HG03159 (cell line): ENCODE measurements around the gene MDM2.

Experiments used
- ATAC-seq: cut with Tn5 transposase; IDR thresholded peaks from one replicate; pipeline ENCODE4 v1.9.1; 2021; ENCODE audit warnings: mild to moderate bottlenecking, moderate library complexity; ENCODE audit not compliant: unreplicated experiment

MDM2 gene

GRCh38 chr12:68807576-68808387 lies at the start of gene MDM2:
Gene MDM2 (plus strand): TSS chr12:68808177. CDS start chr12:68808478, 301 bp downstream.
- ATAC-seq = peak; percentile 75

DNA sequence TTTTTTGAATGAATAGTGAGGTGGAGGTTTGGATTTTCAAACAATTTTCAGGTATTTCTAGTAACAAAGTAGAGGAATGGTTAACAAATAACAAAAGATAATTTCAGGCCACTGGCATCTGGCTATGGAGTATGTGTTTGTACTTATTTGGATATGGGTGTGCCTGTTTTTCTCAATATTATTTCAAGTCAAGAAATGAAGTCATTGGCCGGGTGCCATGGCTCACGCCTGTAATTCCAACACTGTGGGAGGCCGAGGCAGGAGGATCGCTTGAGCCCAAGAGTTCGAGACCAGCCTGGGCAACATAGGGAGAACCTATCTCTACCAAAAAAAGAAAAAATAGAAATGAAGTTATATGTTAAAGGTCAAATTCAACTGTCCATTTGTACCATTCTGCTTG lies 48.1 kb upstream of the MDM2 start:
- no peak for ATAC-seq

DNA sequence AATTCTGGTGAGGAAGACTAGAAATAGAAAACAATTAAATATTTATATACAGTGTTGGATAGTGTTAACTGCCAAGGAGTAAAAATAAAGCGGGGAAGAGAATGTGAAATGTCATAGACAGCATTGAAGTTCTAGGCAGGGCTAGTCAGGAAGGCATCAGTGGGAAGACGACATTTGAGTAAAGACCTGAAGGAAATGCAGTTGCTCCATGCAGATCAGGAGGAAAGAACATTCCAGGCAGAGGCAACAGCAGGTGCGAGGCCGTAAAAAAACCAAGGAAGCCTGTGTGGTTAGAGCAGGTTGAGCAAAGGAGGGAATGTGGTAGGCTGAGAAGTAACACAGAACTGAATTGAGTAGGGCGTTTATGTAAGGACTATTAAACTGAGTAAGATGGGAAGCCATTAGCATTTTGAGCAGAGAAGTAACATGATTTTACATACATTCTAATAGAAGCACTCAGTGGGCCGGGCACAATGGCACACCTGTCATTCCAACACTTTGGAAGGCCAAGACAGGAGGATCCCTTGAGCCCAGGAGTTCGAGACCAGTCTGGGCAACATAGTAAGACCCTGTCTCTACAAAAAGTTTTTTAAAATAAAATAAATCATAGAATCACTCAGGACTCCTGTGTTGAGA lies 47.1 kb upstream of the MDM2 start:
- no peak for ATAC-seq

DNA sequence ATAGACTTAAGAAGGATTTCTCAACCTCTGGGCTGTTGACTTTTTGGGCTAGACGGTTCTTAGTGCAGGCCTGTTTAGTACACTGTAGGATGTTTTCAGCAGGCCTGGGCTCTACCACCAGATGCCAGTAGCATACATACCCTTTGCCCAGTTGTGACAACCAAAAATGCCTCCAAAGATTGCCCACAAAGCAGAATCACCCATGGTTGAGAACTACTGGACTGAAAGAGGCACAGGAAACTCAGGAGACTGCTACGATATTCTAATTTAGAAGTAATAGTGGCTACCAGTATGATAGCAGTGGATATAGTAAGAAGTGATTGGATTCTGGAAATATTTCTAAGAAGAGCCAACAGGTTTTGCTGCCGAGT lies 46.5 kb upstream of the MDM2 start:
- ATAC-seq = no peak

DNA sequence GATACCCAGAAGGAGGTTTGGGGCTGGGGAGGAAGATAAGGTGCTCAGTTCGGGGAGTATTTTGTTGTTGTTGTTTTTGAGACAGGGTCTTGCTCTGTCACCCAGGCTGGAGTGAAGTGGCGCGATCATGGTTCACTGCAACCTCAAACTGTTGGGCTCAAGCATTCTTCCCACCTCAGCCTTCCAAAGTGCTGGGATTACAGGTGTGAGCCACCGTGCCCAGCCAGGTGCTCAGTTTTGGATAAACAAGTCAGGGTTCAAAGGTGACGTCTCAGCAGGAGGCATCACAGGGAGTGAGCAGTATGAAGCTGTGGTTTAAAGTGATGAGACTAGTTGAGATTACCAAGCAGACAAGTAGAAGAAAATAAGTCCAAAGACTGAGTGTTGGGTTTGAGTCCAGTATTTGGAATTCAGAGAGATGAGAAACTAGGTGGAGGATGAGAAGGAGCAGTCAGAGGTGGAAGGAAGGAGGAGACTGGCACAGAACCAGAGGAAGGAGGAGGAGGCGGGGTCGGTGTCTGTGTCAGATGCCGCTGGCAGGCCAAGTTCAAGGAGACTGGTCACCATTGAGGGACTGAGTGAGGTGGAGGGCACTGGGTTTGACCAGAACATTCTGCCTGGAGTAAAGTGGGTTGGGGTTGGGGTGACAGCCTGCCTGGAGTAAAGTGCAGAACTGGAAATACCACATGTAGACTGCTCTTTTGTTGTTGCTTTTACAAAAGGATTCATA lies 45.9 kb upstream of the MDM2 start:
- no peak for ATAC-seq

DNA sequence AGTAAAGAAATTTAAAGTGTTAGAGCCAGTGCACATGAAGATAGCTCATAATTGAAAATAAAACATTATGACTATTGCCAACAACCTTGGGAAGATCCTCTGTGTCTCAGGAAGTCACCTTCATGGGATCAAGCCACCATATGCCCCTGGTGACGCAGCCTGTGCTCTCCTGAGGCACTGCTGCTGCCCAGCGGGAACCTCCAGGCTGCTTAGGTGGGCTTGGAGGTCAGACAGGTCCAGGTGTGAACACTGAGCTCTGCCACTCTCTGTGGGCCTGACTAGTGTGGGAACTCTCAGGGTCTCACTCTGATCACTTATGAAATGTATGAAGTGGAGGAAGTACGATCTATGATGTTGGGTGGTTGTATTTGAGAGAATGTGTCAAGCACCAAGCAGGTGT lies 45.3 kb upstream of the MDM2 start:
- no peak for ATAC-seq

DNA sequence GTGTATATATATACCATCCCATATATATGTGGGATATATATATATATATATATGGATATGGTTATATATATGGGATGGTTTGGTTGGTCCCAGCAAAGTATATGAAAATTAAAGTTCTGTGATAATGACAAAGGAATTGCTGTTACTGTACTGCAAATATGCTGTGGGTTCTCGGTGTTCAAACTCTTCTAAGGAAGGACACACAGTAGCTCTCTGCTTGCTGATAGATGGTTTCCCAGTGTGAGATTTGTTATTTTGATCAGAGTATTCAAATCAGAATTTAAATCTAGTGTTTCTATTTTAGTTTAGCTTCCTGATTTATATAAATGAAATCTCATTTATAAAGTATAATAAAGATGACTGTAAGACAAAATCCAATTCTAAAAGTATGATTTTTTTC lies 42.3 kb upstream of the MDM2 start:
- no peak for ATAC-seq

DNA sequence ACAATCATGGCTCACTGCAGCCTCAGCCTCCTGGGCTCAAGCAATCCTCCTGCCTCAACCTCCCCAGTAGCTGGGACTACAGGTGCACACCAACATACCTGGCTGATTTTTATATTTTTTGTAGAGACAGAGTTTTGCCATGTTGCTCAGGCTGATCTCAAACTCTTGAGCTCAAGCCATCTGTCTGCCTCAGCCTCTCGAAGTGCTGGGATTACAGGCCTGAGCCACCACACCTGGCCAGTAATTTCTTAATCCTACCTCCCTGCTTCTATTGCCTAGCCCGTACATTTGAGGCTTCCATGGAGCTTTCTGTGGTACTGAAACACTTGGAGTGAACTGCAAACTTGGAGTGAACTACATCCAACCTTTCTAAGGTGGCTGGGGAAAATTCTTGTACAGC lies 41.3 kb upstream of the MDM2 start:
- no peak for ATAC-seq

GRCh38 chr12:68767191-68767590 lies 40.8 kb upstream of the MDM2 start:
- ATAC-seq = no peak

GRCh38 chr12:68768431-68768939 lies 39.5 kb upstream of the MDM2 start:
- ATAC-seq = no peak

GRCh38 chr12:68769941-68770340 lies 38.0 kb upstream of the MDM2 start:
- ATAC-seq = no peak

DNA sequence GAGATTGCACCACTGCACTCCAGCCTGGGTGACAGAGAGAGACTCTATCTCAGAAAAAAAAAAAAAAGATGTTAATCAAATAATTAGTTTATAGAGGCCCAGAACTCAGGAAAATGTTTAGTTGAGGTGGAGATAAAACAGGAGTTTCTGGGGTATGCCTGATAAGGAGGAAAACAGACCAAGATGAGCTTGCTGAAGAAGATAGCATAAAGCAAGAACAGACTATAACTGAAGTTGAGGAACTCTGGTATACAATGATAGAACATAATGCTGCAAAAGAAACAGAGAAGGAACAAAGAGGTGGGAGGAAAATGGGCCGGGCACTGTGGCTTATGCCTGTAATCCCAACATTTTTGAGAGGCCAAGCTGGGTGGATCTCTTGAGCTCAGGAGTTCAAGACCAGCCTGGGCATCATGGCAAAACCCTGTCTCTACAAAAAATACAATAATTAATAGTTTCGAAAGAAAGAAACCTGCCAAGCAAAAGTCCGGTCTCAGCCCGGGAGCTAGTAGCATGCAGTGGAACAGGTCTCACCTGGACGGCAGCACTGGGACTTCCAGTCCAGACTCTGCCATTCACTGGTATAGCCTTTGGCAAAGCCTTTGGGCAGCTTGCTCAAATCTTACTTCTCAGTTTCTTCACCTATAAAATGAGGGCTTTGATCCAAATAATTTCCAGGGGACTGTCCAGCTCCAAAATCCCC lies 36.6 kb upstream of the MDM2 start:
- ATAC-seq = no peak

- ATAC-seq = no peak
Observed at GRCh38 chr12:68772714-68773113, 35.3 kb upstream of the MDM2 start.

GRCh38 chr12:68773582-68773981 lies 34.4 kb upstream of the MDM2 start:
- no peak for ATAC-seq

GRCh38 chr12:68775121-68775630 lies 32.8 kb upstream of the MDM2 start:
- ATAC-seq = no peak

GRCh38 chr12:68776976-68777610 lies 30.9 kb upstream of the MDM2 start:
- ATAC-seq = no peak

GRCh38 chr12:68779280-68779679 lies 28.7 kb upstream of the MDM2 start:
- ATAC-seq = no peak

DNA sequence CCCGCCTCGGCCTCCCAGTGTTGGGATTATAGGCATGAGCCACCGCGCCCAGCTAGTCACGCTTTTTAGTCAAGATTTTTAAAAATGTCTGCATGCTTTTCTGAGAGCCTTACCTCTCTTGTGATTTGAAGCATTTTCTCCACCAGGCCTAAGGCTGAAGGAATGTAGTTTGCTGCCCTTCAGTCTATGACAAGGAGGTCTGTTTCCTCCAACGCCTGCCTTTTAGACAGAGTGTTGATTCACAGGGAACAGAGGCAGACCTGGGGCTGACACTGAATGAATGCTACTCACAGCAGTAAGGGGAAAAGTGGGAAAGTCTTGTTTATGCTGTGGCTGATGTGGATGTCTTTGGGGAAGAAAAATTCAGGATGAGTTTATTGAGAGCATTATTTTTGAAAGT lies 27.2 kb upstream of the MDM2 start:
- no peak for ATAC-seq

DNA sequence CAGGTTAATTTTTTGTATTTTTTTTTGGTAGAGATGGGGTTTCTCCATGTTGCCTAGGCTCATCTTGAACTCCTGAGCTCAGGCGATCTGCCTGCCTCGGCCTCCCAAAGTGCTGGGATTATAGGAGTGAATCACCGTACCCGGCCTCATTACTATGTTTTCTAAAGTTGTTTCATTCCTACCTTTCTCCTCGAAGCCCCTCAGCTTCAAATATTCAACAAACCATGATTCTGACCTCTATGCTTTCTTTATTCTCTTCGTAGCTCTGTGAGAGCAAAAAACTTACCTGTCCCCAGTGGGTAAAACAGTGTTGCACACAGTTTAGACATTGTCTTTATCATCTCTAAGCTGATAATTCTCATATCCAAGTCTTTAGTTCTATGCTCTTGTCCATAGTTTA lies 26.2 kb upstream of the MDM2 start:
- no peak for ATAC-seq

DNA sequence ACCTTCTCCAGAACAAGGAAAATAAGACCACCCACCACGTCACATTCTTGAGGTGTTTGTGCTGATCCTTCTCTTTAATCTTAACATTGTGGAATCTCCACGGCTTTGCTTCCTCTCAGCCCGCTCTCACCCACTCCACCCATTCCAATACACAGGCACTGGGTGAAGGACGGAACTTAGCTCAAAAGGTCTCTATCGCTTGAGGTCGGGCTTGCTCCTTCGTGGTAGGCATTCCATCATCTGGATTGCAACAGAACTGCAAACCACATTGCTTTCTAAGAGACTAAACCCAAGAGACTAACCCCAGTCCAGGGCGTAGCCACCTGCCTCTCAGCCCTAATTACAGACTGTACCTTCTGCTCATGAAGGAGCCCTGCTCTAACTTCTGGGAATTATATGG lies 24.0 kb upstream of the MDM2 start:
- no peak for ATAC-seq
